HUES48 (cell line): ENCODE data around the gene CNGB1.
"Not testable (repeated sequence)": the region's sequence is repeated elsewhere in the genome, so short reads cannot be mapped to it uniquely, and the experiment has no call there.

Source experiments
- H3K27ac ChIP-seq: one replicate; pipeline ENCODE4 v1.7.0; 2013; ENCODE audit warnings: low read depth, low read length, inconsistent platforms
- H3K27me3 ChIP-seq: 2 replicates; pipeline ENCODE4 v1.6.1; 2013; ENCODE audit warnings: mild to moderate bottlenecking, low read length; ENCODE audit not compliant: control insufficient read depth, insufficient read depth
- H3K36me3 ChIP-seq: 2 replicates; pipeline ENCODE4 v1.6.1; 2013; ENCODE audit warnings: low read length; ENCODE audit not compliant: control insufficient read depth, insufficient read depth
- H3K4me1 ChIP-seq: 2 replicates; pipeline ENCODE4 v1.6.1; 2013; ENCODE audit warnings: mild to moderate bottlenecking, low read length; ENCODE audit not compliant: control insufficient read depth, insufficient read depth
- H3K4me3 ChIP-seq: 2 replicates; pipeline ENCODE4 v1.5.1; 2013; ENCODE audit warnings: mild to moderate bottlenecking, low read depth, low read length
- H3K9ac ChIP-seq: 2 replicates; pipeline ENCODE4 v1.6.1; 2013; ENCODE audit warnings: mild to moderate bottlenecking, low read depth, low read length, moderate library complexity
- H3K9me3 ChIP-seq: 2 replicates; pipeline ENCODE4 v1.6.1; 2013; ENCODE audit warnings: low read length; ENCODE audit not compliant: control insufficient read depth, insufficient read depth

Gene CNGB1

GRCh38 chr16:57951204-57951960 is 19.5 kb downstream of the CNGB1 start:
- no peaks in the 10 kb centered on the region for H3K4me1 ChIP-seq
- H3K4me3 ChIP-seq = no peak overlapping the region
- H3K27me3 ChIP-seq = no peaks in the 10 kb centered on the region
- H3K9ac ChIP-seq = no peak overlapping the region
- H3K27ac ChIP-seq = no peak overlapping the region
- no peaks in the 10 kb centered on the region for H3K36me3 ChIP-seq
- no peaks in the 10 kb centered on the region for H3K9me3 ChIP-seq

GRCh38 chr16:57950382-57950781 is 20.5 kb downstream of the CNGB1 start:
- Histone ChIP-seq H3K9ac (no peak overlapping the region), H3K27me3 (no peaks in the 10 kb centered on the region), H3K4me1 (no peaks in the 10 kb centered on the region), H3K4me3 (no peak overlapping the region), H3K9me3 (no peaks in the 10 kb centered on the region), H3K36me3 (no peaks in the 10 kb centered on the region), H3K27ac (no peak overlapping the region)

GRCh38 chr16:57949595-57950238 is 21.2 kb downstream of the CNGB1 start:
- H3K9me3 ChIP-seq = no peaks in the 10 kb centered on the region

GRCh38 chr16:57949013-57949412 is 21.9 kb downstream of the CNGB1 start:
- no peaks in the 10 kb centered on the region for H3K36me3 ChIP-seq
- no peak overlapping the region for H3K9ac ChIP-seq
- H3K4me3 ChIP-seq = no peak overlapping the region
- H3K27me3 ChIP-seq = no peaks in the 10 kb centered on the region
- no peaks in the 10 kb centered on the region for H3K4me1 ChIP-seq
- no peak overlapping the region for H3K27ac ChIP-seq
- H3K9me3 ChIP-seq = no peaks in the 10 kb centered on the region

More at GRCh38 chr16:57949595-57950238, 21.2 kb downstream of the CNGB1 start:
- no peaks in the 10 kb centered on the region for H3K27me3 ChIP-seq
- no peak overlapping the region for H3K4me3 ChIP-seq
- no peaks in the 10 kb centered on the region for H3K4me1 ChIP-seq
- no peaks in the 10 kb centered on the region for H3K36me3 ChIP-seq
- no peak overlapping the region for H3K27ac ChIP-seq
- no peak overlapping the region for H3K9ac ChIP-seq

- no peaks in the 10 kb centered on the region for H3K36me3 ChIP-seq
- no peaks in the 10 kb centered on the region for H3K27me3 ChIP-seq
- H3K9ac ChIP-seq = no peak overlapping the region
- no peak overlapping the region for H3K27ac ChIP-seq
- H3K4me3 ChIP-seq = no peak overlapping the region
- H3K4me1 ChIP-seq = no peaks in the 10 kb centered on the region
- H3K9me3 ChIP-seq = no peaks in the 10 kb centered on the region
Observed at GRCh38 chr16:57948027-57948426, 22.9 kb downstream of the CNGB1 start.

GRCh38 chr16:57947261-57947660 is 23.7 kb downstream of the CNGB1 start:
- Histone ChIP-seq H3K36me3 (no peaks in the 10 kb centered on the region), H3K27ac (no peak overlapping the region), H3K4me3 (no peak overlapping the region), H3K9me3 (no peaks in the 10 kb centered on the region), H3K9ac (no peak overlapping the region), H3K27me3 (no peaks in the 10 kb centered on the region), H3K4me1 (no peaks in the 10 kb centered on the region)

DNA sequence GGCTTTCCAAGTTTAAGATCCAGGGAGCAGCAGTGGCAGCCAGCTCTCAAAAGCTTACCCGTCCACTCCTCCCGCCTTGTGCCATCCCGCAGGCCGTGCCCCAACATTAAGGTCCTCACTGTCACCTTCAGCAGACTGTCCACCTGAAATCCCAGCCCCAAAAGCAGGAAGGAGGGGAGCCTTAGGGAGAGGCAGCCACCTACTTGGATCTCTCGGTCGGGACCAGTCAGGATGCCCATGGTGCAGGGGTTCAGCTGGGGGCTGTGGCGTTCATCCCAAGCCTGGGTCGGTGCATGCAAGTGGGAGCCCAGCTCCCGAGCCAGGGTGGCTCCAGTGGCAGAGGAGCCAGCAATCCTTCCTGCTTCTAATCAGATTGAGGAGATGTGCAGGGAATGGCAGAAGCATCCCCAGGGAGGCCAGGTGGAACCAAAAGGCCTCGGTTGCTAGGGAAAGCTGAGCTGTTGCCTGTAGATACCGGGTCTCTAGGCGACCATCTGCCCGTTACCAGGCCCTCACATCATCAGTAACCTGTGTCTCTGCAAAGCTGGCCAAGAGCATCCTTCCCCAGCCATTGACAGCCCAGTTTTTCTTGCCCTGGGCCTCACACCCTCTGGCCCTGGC is 24.6 kb downstream of the CNGB1 start:
- H3K36me3 ChIP-seq = no peaks in the 10 kb centered on the region
- no peak overlapping the region for H3K9ac ChIP-seq
- no peaks in the 10 kb centered on the region for H3K9me3 ChIP-seq
- H3K27ac ChIP-seq = no peak overlapping the region
- no peaks in the 10 kb centered on the region for H3K27me3 ChIP-seq
- H3K4me3 ChIP-seq = no peak overlapping the region
- no peaks in the 10 kb centered on the region for H3K4me1 ChIP-seq

GRCh38 chr16:57945740-57946138 is 25.2 kb downstream of the CNGB1 start:
- Histone ChIP-seq H3K36me3 (no peaks in the 10 kb centered on the region), H3K4me1 (no peaks in the 10 kb centered on the region), H3K27me3 (no peaks in the 10 kb centered on the region), H3K27ac (no peak overlapping the region), H3K9ac (no peak overlapping the region), H3K4me3 (no peak overlapping the region), H3K9me3 (no peaks in the 10 kb centered on the region)

DNA sequence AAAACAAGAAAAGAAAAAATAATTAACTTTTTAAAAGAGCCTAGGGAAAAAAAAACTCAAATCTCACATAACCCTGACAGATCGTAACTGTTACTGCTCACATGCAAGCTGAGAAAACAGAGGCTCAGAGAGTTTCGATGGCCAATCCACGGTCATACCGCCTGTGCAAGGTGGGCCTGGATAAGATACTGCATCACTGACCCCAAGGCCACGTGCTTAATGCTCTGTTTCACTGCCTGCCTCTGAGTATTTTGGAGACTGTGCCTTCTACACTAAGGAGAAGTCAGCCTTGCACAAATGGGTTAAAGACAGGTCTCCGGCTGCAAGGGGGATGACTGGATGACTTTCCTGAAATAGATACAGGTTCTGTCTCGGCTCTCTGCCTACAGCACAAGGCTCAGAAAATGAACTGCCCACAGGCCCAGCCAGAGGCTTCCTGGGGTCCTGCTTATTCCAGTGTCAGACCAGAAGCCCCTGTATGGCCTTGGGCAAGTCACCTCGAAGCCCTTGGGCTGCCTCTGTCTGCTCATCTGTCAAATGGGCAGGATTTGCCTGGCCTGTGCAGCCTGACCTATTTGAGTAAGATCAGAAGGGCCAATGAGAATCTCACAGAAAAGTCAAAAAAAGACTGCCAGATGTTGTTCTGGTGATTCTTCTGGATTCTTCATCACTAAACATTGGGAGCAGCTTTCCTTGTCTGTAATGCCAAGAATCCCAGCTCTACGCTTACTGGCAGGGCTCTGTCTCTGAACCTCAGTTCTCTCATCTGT is 25.8 kb downstream of the CNGB1 start:
- H3K4me1 ChIP-seq = no peaks in the 10 kb centered on the region
- H3K4me3 ChIP-seq = no peak overlapping the region
- no peak overlapping the region for H3K27ac ChIP-seq
- H3K9me3 ChIP-seq = no peaks in the 10 kb centered on the region
- H3K27me3 ChIP-seq = no peaks in the 10 kb centered on the region
- no peak overlapping the region for H3K9ac ChIP-seq
- no peaks in the 10 kb centered on the region for H3K36me3 ChIP-seq

DNA sequence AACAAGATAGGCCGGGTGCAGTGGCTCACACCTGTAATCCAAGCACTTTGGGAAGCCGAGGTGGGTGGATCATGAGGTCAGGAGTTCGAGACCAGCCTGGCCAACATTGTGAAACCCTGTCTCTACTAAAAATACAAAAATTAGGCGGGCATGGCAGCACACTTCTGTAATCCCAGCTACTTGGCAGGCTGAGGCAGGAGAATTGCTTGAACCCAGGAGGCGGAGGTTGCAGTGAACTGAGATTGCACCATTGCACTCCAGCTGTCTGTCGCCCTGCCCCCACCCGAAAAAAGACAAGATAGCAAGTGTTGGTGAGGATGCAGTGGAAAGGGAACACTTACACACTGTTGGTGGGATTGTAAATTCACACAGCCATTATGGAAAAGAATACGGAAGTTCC is 27.5 kb downstream of the CNGB1 start:
- not testable (repeated sequence) for H3K9ac ChIP-seq, H3K27ac ChIP-seq, H3K36me3 ChIP-seq, H3K4me1 ChIP-seq, H3K9me3 ChIP-seq, H3K27me3 ChIP-seq, H3K4me3 ChIP-seq

DNA sequence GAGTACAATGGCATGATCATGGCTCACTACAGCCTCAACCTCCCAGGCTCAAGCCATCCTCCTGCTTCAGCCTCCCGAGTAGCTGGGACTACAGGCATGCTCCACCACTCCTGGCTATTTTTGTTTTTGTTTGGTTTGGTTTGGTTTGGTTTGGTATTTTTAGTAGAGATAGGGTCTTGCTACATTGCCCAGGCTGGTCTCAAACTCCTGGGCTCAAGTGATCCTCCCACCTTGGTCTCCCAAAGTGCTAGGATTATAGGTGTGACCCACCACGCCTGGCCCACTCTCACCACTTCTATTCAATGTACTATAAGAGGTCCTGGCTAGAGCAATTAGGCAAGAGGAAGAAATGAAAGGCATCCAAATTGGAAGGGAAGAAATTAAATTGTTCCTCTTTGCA is 29.0 kb downstream of the CNGB1 start:
- not testable (repeated sequence) for H3K27ac ChIP-seq, H3K4me3 ChIP-seq, H3K9ac ChIP-seq, H3K9me3 ChIP-seq, H3K4me1 ChIP-seq, H3K27me3 ChIP-seq, H3K36me3 ChIP-seq
